Spleen (tissue), 7 donors: ENCODE data around the gene EPB41L4B.

Experiments used
- POLR2A ChIP-seq, 3 donors: fragments of 450-650 bp; IDR thresholded peaks; one replicate each; pipeline ENCODE4 v1.5.1; 2017; ENCODE audit warnings: antibody characterized with exemption in 3 of 3, mild to moderate bottlenecking in 1 of 3
- TF ChIP-seq, protein P1 (sequence below), 11 experiments: fragments of 200-600 bp in 7 of 11; fragments of 450-650 bp in 4 of 11; sonication (generic) in 4 of 11; IDR thresholded peaks in 8 of 11; conservative IDR thresholded peaks in 3 of 11; 1 replicate in 7 of 11; 2 replicates in 4 of 11; pipeline versions ENCODE4 v1.4.0 to v1.8.0; 2016 to 2021; ENCODE audit warnings: antibody characterized with exemption in 11 of 11, inconsistent platforms in 4 of 11, mild to moderate bottlenecking in 1 of 11
- donor health status: DM: no; HTN: no; CAD: no; lungs with moderate emphysema.
- donor health status: DM: no; HTN: no; CAD: no.
- donor health status: DM: no; HTN: no; CAD: no.

DNA sequence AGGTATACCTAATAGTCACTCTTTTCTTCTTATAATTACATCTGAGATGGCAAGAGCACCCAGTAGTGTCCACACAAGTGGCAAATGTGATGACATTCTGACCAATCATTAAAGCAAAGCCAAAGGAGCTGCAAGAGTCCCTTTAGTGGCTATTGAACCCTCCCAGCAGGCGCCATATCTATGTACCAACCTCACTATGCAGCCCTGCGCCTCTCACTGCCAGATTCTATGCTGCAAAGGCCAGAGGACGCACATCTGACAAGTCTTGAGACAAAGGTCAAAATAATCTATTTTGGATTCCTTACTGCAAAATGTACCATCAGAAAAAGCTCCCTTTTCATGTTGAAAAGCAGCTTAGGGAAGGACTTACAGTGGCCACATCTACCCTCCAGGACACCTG lies 47.0 kb downstream of the EPB41L4B start:
- no peak for TF ChIP-seq POLR2A (IDR thresholded peaks at IDR 0.05)
- TF ChIP-seq, protein P1, sequence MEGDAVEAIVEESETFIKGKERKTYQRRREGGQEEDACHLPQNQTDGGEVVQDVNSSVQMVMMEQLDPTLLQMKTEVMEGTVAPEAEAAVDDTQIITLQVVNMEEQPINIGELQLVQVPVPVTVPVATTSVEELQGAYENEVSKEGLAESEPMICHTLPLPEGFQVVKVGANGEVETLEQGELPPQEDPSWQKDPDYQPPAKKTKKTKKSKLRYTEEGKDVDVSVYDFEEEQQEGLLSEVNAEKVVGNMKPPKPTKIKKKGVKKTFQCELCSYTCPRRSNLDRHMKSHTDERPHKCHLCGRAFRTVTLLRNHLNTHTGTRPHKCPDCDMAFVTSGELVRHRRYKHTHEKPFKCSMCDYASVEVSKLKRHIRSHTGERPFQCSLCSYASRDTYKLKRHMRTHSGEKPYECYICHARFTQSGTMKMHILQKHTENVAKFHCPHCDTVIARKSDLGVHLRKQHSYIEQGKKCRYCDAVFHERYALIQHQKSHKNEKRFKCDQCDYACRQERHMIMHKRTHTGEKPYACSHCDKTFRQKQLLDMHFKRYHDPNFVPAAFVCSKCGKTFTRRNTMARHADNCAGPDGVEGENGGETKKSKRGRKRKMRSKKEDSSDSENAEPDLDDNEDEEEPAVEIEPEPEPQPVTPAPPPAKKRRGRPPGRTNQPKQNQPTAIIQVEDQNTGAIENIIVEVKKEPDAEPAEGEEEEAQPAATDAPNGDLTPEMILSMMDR (IDR thresholded peaks at IDR 0.05 in 8 of 11, conservative IDR thresholded peaks at IDR 0.05 in 3 of 11): no peak
